NOMO-1 treated with DMSO at 0.1 percent for 48 hours (cell line): Measurements from ENCODE around the gene VN1R5.
"Not testable (repeated sequence)": the region's sequence is repeated elsewhere in the genome, so short reads cannot be mapped to it uniquely, and the experiment has no call there.

ENCODE experiments used
- DNase-seq: peaks from one replicate; lab custom pipeline; 2025; ENCODE audit not compliant: unreplicated experiment; lab: John Stamatoyannopoulos, UW

The VN1R5 gene

GRCh38 chr1:247255772-247256171 lies at the start of gene VN1R5:
Gene VN1R5, plus strand, starts transcription at chr1:247256072.
- DNase-seq, result not testable (repeated sequence)

- DNase-seq, result no peak
These were observed 46.5 kb upstream of the VN1R5 start for GRCh38 chr1:247209396-247209795.

GRCh38 chr1:247210062-247210375 lies 45.9 kb upstream of the VN1R5 start:
- DNase-seq, result peak; percentile 46

- peak; percentile 98 for DNase-seq
These were observed 45.3 kb upstream of the VN1R5 start for GRCh38 chr1:247210376-247211117.

- DNase-seq, result no peak
These were observed 44.5 kb upstream of the VN1R5 start for GRCh38 chr1:247211339-247211738.

- DNase-seq, result no peak
These were observed 43.9 kb upstream of the VN1R5 start for GRCh38 chr1:247212012-247212411.

GRCh38 chr1:247212627-247213617 lies 43.0 kb upstream of the VN1R5 start:
- DNase-seq, result peak; percentile 15

- no peak for DNase-seq
These were observed 39.6 kb upstream of the VN1R5 start for GRCh38 chr1:247216261-247216660.

GRCh38 chr1:247218121-247218651 lies 37.7 kb upstream of the VN1R5 start:
- peak; percentile 79 for DNase-seq

GRCh38 chr1:247220280-247220679 lies 35.6 kb upstream of the VN1R5 start:
- DNase-seq, result not testable (repeated sequence)

- no peak for DNase-seq
These were observed 33.0 kb upstream of the VN1R5 start for GRCh38 chr1:247222840-247223239.

- DNase-seq, result no peak
These were observed 31.1 kb upstream of the VN1R5 start for GRCh38 chr1:247224822-247225221.

- no peak for DNase-seq
These were observed 27.7 kb upstream of the VN1R5 start for GRCh38 chr1:247228133-247228532.

GRCh38 chr1:247241691-247242090 lies 14.2 kb upstream of the VN1R5 start:
- DNase-seq, result no peak

GRCh38 chr1:247243524-247244137 lies 12.2 kb upstream of the VN1R5 start:
- DNase-seq, result no peak

GRCh38 chr1:247246325-247247115 lies 9.4 kb upstream of the VN1R5 start:
- no peak for DNase-seq

- no peak for DNase-seq
These were observed 8.3 kb upstream of the VN1R5 start for GRCh38 chr1:247247568-247247967.

GRCh38 chr1:247266053-247266452 lies 10.2 kb downstream of the VN1R5 start:
- DNase-seq, result no peak

GRCh38 chr1:247268390-247269045 lies 12.6 kb downstream of the VN1R5 start:
- DNase-seq, result no peak

GRCh38 chr1:247269133-247269532 lies 13.3 kb downstream of the VN1R5 start:
- DNase-seq, result no peak
